A549 (cell line): ENCODE measurements around the gene ADCK2.

Experiments
- BHLHE40 ChIP-seq: IDR thresholded peaks from 2 replicates; pipeline ENCODE4 v1.6.1; 2012; ENCODE audit warnings: low read depth, low read length, inconsistent platforms
- CEBPB ChIP-seq, 2 experiments: fragments of >200 bp in 1 of 2; sonication (Bioruptor Twin) in 1 of 2; formaldehyde crosslinking in 1 of 2; IDR thresholded peaks; 2 replicates each; pipeline ENCODE4 v1.6.1; 2012 to 2016
- CTCF ChIP-seq: fragments of >200 bp; sonication (Bioruptor Twin); formaldehyde crosslinking; IDR thresholded peaks from 3 replicates; pipeline ENCODE4 v1.5.1; 2016
- EP300 ChIP-seq, 2 experiments: fragments of >200 bp; sonication (Bioruptor Twin); formaldehyde crosslinking; IDR thresholded peaks; 2 replicates in 1 of 2; 3 replicates in 1 of 2; pipeline ENCODE4 v1.6.1; 2016 to 2017
- HOXB5 ChIP-seq: fragments of 250-450 bp; sonication (Bioruptor Pico); IDR thresholded peaks from 2 replicates; pipeline ENCODE4 v1.5.0; 2020; ENCODE audit warnings: mild to moderate bottlenecking, moderate library complexity
- JUN ChIP-seq, 2 experiments: fragments of >200 bp; sonication (Bioruptor Twin); formaldehyde crosslinking; IDR thresholded peaks; 2 replicates in 1 of 2; 3 replicates in 1 of 2; pipeline ENCODE4 v1.6.1; 2016 to 2017
- NR3C1 ChIP-seq: fragments of >200 bp; sonication (Bioruptor Twin); formaldehyde crosslinking; IDR thresholded peaks from 3 replicates; pipeline ENCODE4 v1.6.1; 2017
- SMC3 ChIP-seq: fragments of >200 bp; sonication (Bioruptor Twin); formaldehyde crosslinking; IDR thresholded peaks from 3 replicates; pipeline ENCODE4 v1.6.1; 2018; ENCODE audit warnings: inconsistent platforms
- USF2 ChIP-seq: fragments of 450-650 bp; IDR thresholded peaks from 2 replicates; pipeline ENCODE4 v1.6.1; 2014; ENCODE audit warnings: antibody characterized with exemption
- TF ChIP-seq, protein P1 (sequence below): IDR thresholded peaks from 2 replicates; pipeline ENCODE4 v1.6.1; 2012

DNA sequence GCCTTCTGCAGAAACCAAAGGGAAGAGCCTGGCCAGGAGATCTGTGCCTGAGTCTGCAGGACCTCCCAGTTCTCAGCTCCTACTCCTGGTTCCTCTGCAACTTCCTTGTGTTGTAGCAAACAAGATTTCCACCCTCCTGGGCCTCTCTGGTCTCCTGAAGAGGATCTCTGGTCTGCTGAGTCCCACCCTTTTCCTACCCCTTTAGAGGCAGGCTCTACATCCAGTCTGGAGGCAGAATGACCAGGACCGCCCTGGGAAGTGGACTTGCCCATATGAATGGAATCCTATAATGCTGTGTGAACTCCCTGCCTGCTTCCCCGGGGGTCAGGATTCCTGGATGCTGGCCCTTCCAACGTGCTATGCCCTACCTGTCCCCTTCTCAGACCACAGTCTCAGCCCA, 35.3 kb upstream of the ADCK2 start:
- TF ChIP-seq BHLHE40 (no peak), SMC3 (no peak), CTCF (no peak), EP300 (IDR thresholded peaks at IDR 0.05) (no peak), USF2 (no peak), NR3C1 (no peak), CEBPB (IDR thresholded peaks at IDR 0.05) (no peak), JUN (IDR thresholded peaks at IDR 0.05) (no peak), HOXB5 (no peak)
- TF ChIP-seq, protein P1, sequence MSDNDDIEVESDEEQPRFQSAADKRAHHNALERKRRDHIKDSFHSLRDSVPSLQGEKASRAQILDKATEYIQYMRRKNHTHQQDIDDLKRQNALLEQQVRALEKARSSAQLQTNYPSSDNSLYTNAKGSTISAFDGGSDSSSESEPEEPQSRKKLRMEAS, result no peak
